Measurements from ENCODE around the gene CADPS2.

CADPS2 gene

DNA sequence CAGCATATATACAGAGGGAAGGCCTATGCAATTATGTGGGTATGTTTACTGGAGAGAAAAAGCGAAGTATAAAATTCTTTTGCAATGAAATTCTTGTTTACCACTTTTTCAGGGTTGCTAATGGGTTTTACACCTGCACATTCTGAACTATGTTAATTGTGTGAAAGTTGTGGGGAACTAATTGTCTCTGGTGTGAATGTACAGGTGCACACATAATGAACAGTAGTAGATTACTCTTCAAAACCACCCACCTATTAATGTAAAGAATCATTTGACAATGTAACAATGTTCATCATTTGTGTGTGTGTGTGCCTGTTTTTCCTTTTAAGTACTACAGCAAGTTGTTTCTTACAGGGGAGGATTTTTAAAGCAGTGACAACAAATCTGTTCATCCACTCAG is 501.7 kb downstream of the CADPS2 start:
- TF ChIP-seq SIN3A (IDR thresholded peaks at IDR 0.05; ENCODE audit: borderline replicate concordance, insufficient read depth, low read length) (no peak), POLR2AphosphoS5 (IDR thresholded peaks at IDR 0.05; ENCODE audit: low read depth, low read length) (no peak), REST (IDR thresholded peaks at IDR 0.05; ENCODE audit: insufficient read depth in 1 of 2, low read depth in 2 of 2, low read length in 2 of 2) (no peak), FOXP2 (optimal IDR thresholded peaks at IDR 0.05; ENCODE audit: borderline replicate concordance, extremely low read depth, extremely low read length, insufficient read depth) (no peak), TAF1 (IDR thresholded peaks at IDR 0.05; ENCODE audit: borderline replicate concordance, insufficient read depth, low read length) (no peak)

GRCh38 chr7:122383934-122384333 is 502.3 kb downstream of the CADPS2 start:
- TF ChIP-seq FOXP2 (optimal IDR thresholded peaks at IDR 0.05; ENCODE audit: borderline replicate concordance, extremely low read depth, extremely low read length, insufficient read depth) (no peak), TAF1 (IDR thresholded peaks at IDR 0.05; ENCODE audit: borderline replicate concordance, insufficient read depth, low read length) (no peak), REST (IDR thresholded peaks at IDR 0.05; ENCODE audit: insufficient read depth in 1 of 2, low read depth in 2 of 2, low read length in 2 of 2) (no peak), POLR2AphosphoS5 (IDR thresholded peaks at IDR 0.05; ENCODE audit: low read depth, low read length) (no peak), SIN3A (IDR thresholded peaks at IDR 0.05; ENCODE audit: borderline replicate concordance, insufficient read depth, low read length) (no peak)

DNA sequence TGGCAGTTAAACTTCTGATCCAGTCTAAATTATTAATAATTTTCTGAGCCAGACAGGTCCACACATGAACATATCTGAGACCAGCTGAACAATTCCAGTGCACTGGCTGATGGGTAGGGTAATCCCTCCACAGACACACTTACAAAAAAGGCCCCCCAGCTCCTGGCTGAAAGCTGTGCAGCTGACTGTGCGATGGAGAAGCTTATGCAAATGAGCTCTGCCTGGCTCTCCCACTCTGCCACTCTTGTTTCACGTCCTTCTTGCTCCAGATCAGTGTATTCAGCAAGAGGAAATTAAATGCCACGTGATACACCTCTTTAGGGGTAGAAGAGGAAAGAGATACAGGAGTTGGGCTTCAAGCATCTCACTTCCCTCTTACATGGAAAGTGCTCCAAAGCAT is 505.3 kb downstream of the CADPS2 start:
- TF ChIP-seq POLR2AphosphoS5 (IDR thresholded peaks at IDR 0.05; ENCODE audit: low read depth, low read length) (no peak), TAF1 (IDR thresholded peaks at IDR 0.05; ENCODE audit: borderline replicate concordance, insufficient read depth, low read length) (no peak), SIN3A (IDR thresholded peaks at IDR 0.05; ENCODE audit: borderline replicate concordance, insufficient read depth, low read length) (no peak), REST (IDR thresholded peaks at IDR 0.05; ENCODE audit: insufficient read depth in 1 of 2, low read depth in 2 of 2, low read length in 2 of 2) (no peak), FOXP2 (optimal IDR thresholded peaks at IDR 0.05; ENCODE audit: borderline replicate concordance, extremely low read depth, extremely low read length, insufficient read depth) (no peak)

DNA sequence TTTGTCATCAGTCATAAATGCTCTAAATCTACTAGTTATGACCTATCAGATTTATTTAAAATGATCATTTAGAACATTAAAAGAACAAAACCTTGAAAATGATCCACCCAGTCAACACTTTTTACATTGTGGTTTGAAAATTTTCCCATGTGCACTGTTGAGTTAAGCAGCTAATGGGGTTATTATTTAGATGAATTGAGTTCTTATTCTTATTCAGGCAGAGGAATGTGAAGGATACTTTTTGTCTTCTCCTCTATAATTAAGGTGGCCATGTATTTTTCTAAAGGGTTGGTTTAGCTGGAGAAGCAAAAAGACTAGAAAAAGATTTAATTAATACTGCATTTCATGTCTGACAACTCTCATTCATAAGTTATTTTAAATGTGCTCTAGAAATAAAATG is 506.8 kb downstream of the CADPS2 start:
- TF ChIP-seq FOXP2 (optimal IDR thresholded peaks at IDR 0.05; ENCODE audit: borderline replicate concordance, extremely low read depth, extremely low read length, insufficient read depth) = no peak
- no peak for TF ChIP-seq POLR2AphosphoS5 (IDR thresholded peaks at IDR 0.05; ENCODE audit: low read depth, low read length)
- no peak for TF ChIP-seq REST (IDR thresholded peaks at IDR 0.05; ENCODE audit: insufficient read depth in 1 of 2, low read depth in 2 of 2, low read length in 2 of 2)
- TF ChIP-seq SIN3A (IDR thresholded peaks at IDR 0.05; ENCODE audit: borderline replicate concordance, insufficient read depth, low read length) = no peak

GRCh38 chr7:122369756-122370155 is 516.5 kb downstream of the CADPS2 start:
- no peak for TF ChIP-seq TAF1 (IDR thresholded peaks at IDR 0.05; ENCODE audit: borderline replicate concordance, insufficient read depth, low read length)
- no peak for TF ChIP-seq SIN3A (IDR thresholded peaks at IDR 0.05; ENCODE audit: borderline replicate concordance, insufficient read depth, low read length)
- no peak for TF ChIP-seq REST (IDR thresholded peaks at IDR 0.05; ENCODE audit: insufficient read depth in 1 of 2, low read depth in 2 of 2, low read length in 2 of 2)
- TF ChIP-seq FOXP2 (optimal IDR thresholded peaks at IDR 0.05; ENCODE audit: borderline replicate concordance, extremely low read depth, extremely low read length, insufficient read depth) = no peak
- no peak for TF ChIP-seq POLR2AphosphoS5 (IDR thresholded peaks at IDR 0.05; ENCODE audit: low read depth, low read length)

Data from PFSK-1 (cell line).